HK-2 (cell line): Measurements from ENCODE around the gene PCDHGB4.
"Not testable (repeated sequence)": the region's sequence is repeated elsewhere in the genome, so short reads cannot be mapped to it uniquely, and the experiment has no call there.

ENCODE experiments used
- DNase-seq: peaks from one replicate; pipeline ENCODE4 v3.0.0-alpha.2; 2018; ENCODE audit not compliant: unreplicated experiment

The PCDHGB4 gene

DNA sequence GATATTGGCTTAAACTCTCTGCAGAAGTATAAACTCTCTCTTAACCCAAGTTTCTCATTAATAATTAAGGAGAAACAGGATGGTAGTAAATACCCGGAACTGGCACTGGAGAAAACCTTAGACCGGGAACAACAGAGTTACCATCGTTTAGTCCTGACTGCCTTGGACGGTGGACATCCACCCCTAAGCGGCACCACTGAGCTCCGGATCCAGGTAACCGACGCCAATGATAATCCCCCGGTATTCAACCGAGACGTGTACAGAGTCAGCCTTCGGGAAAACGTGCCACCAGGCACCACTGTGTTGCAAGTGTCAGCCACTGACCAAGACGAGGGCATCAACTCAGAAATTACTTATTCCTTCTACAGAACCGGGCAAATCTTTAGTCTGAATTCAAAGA is 11.1 kb downstream of the PCDHGB4 start:
- DNase-seq: no peak

GRCh38 chr5:141399555-141400258 is 12.2 kb downstream of the PCDHGB4 start:
- DNase-seq: no peak

- no peak for DNase-seq
Measured at GRCh38 chr5:141402553-141403243, 15.2 kb downstream of the PCDHGB4 start, which contains the start of gene PCDHGA9. PCDHGA9 (plus strand) TSS chr5:141402778; CDS start chr5:141402953, 175 bp downstream.

DNA sequence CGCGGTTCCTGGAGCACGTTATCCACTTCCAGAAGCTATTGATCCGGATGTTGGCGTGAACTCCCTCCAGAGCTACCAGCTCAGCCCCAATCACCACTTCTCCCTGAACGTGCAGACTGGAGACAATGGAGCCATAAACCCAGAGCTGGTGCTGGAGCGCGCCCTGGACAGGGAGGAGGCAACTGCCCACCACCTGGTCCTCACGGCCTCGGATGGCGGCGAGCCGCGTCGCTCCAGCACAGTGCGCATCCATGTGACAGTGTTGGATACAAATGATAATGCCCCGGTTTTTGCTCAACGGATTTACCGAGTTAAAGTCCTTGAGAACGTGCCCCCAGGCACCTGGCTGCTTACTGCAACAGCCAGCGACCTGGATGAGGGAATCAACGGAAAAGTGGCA is 15.9 kb downstream of the PCDHGB4 start:
- DNase-seq: no peak

DNA sequence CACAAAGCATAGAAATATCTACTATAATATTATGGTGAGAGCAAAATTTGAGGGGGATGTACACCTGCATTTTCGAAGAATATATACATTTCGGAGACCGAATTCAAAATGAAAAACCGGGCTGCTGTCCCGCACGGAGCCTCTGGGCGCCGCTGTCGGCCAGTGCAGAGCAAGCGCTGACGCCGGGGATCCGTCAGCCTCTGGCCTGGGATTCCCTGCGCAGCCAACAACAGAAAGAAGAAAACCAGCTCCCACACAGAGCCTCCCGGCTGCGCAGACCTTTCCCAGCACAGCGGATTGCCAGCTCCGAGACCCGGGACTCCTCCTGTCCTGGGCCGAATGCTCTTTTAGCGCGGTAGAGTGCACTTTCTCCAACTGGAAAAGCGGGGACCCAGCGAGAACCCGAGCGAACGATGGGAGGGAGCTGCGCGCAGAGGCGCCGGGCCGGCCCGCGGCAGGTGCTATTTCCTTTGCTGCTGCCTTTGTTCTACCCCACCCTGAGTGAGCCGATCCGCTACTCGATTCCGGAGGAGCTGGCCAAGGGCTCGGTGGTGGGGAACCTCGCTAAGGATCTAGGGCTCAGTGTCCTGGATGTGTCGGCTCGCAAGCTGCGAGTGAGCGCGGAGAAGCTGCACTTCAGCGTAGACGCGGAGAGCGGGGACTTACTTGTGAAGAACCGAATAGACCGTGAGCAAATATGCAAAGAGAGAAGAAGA is 20.4 kb downstream of the PCDHGB4 start, which contains the start of gene PCDHGB6:
PCDHGB6 (plus strand) TSS at position 232 of the 716 bp plus-strand sequence; CDS start at position 414, 182 bp downstream.
- DNase-seq: not testable (repeated sequence)

DNA sequence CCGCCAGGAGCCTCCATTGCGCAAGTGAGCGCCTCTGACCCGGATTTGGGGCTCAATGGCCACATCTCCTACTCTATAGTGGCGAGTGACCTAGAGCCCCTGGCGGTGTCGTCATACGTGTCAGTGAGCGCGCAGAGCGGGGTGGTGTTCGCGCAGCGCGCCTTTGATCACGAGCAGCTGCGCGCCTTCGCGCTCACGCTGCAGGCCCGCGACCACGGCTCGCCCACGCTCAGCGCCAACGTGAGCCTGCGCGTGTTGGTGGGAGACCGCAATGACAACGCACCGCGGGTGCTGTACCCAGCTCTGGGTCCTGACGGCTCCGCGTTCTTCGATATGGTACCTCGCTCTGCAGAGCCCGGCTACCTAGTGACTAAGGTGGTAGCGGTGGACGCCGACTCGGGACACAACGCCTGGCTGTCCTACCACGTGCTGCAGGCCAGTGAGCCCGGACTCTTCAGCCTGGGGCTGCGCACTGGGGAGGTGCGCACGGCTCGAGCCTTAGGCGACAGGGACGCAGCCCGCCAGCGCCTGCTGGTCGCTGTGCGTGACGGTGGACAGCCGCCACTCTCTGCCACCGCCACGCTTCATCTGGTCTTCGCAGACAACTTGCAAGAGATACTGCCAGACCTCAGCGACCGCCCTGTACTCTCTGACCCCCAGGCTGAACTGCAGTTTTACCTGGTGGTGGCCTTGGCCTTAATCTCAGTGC is 22.3 kb downstream of the PCDHGB4 start:
- DNase-seq: no peak

- DNase-seq: no peak
Measured at GRCh38 chr5:141411575-141411974, 24.1 kb downstream of the PCDHGB4 start.

- no peak for DNase-seq
Measured at GRCh38 chr5:141412854-141413539, 25.5 kb downstream of the PCDHGB4 start, which contains the start of gene PCDHGA10. PCDHGA10 (plus strand) TSS chr5:141412987; CDS start chr5:141413176, 189 bp downstream.

GRCh38 chr5:141413540-141414069 is 26.1 kb downstream of the PCDHGB4 start:
- no peak for DNase-seq

DNA sequence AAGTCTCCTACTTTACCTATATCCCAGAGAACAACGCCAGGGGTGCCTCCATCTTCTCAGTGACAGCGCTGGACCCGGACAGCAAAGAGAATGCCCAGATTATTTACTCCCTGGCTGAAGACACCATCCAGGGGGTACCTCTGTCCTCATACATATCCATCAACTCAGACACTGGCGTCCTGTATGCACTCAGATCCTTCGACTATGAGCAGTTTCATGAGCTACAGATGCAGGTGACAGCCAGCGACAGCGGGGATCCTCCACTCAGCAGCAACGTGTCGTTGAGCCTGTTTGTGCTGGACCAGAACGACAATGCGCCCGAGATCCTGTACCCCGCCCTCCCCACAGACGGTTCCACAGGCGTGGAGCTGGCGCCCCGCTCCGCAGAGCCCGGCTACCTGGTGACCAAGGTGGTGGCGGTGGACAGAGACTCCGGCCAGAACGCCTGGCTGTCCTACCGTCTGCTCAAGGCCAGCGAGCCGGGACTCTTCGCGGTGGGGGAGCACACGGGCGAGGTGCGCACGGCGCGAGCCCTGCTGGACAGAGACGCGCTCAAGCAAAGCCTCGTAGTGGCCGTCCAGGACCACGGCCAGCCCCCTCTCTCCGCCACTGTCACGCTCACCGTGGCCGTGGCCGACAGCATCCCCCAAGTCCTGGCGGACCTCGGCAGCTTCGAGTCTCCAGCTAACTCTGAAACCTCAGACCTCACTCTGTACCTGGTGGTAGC is 27.2 kb downstream of the PCDHGB4 start:
- DNase-seq: not testable (repeated sequence)

- not testable (repeated sequence) for DNase-seq
Measured at GRCh38 chr5:141415275-141415618, 27.7 kb downstream of the PCDHGB4 start.

GRCh38 chr5:141417494-141418172 is 30.1 kb downstream of the PCDHGB4 start, which contains the start of gene PCDHGB7:
PCDHGB7 (plus strand) TSS chr5:141417677; CDS start chr5:141417860, 183 bp downstream.
- not testable (repeated sequence) for DNase-seq

GRCh38 chr5:141419074-141419880 is 31.8 kb downstream of the PCDHGB4 start:
- DNase-seq: no peak

DNA sequence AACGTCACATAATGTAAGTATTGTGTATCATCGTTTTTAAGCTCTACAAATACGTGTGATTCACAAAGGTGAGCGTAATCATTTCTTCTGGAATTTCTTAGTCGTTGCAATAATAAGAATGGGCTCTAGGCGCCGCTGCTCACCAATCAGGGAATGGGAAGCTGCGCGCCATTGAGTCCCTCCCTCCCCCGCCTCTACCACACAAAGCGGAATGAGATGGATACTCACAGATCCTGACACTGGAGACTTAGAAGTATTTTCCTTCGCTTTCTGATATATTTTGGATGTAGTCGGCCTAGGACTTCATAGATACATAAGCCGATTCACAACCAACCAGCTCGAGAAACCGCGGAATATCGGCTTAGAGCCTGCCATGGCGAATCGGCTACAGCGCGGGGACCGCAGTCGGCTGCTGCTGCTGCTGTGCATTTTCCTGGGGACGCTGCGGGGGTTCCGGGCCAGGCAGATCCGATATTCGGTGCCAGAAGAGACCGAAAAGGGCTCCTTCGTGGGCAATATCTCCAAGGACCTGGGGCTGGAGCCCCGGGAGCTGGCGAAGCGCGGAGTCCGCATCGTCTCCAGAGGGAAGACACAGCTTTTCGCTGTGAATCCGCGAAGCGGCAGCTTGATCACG is 33.5 kb downstream of the PCDHGB4 start, which contains the start of gene PCDHGA11:
PCDHGA11 (plus strand) TSS at position 197 of the 634 bp plus-strand sequence; CDS start at position 374, 177 bp downstream.
- DNase-seq: no peak

DNA sequence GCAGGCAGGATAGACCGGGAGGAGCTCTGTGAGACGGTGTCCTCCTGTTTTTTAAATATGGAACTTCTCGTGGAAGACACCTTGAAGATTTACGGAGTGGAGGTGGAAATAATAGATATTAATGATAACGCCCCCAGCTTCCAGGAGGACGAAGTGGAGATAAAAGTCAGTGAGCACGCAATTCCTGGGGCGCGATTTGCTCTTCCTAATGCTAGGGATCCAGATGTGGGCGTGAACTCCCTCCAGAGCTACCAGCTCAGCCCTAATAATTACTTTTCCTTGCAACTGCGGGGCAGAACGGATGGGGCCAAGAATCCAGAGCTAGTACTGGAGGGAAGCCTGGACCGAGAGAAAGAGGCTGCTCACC is 34.0 kb downstream of the PCDHGB4 start:
- DNase-seq: no peak

GRCh38 chr5:141422742-141423291 is 35.3 kb downstream of the PCDHGB4 start:
- no peak for DNase-seq

- no peak for DNase-seq
Measured at GRCh38 chr5:141427783-141428426, 40.4 kb downstream of the PCDHGB4 start.
